DND-41 (cell line): ENCODE measurements around the gene LOXL3.

ENCODE experiments used
- ATAC-seq: fragments of 200-7000 bp; cut with Tn5 transposase; 3 replicates; pipeline ENCODE4 v1.9.1; 2021; ENCODE audit warnings: low read depth; ENCODE audit not compliant: insufficient read depth
- DNase-seq: peaks from one replicate; pipeline ENCODE4 v3.0.0-alpha.2; 2020
- H2AFZ ChIP-seq: 2 replicates; pipeline ENCODE4 v1.6.0; 2012; ENCODE audit warnings: low read depth, low read length
- H3K27ac ChIP-seq: 2 replicates; pipeline ENCODE4 v1.5.1; 2012; ENCODE audit warnings: low read length, inconsistent platforms
- H3K27me3 ChIP-seq: fragments of 200-600 bp; sonication (generic); 2 replicates; pipeline ENCODE4 v1.6.0; 2012; ENCODE audit warnings: low read length, mild to moderate bottlenecking, inconsistent platforms; ENCODE audit not compliant: insufficient read depth, poor library complexity
- H3K36me3 ChIP-seq: 2 replicates; pipeline ENCODE4 v1.5.1; 2012; ENCODE audit warnings: low read length, inconsistent platforms; ENCODE audit not compliant: insufficient read depth
- H3K4me1 ChIP-seq: 2 replicates; pipeline ENCODE4 v1.5.1; 2012; ENCODE audit warnings: mild to moderate bottlenecking, low read length; ENCODE audit not compliant: insufficient read depth
- H3K4me2 ChIP-seq: 2 replicates; pipeline ENCODE4 v1.6.0; 2012; ENCODE audit warnings: mild to moderate bottlenecking, moderate library complexity, low read length, inconsistent platforms; ENCODE audit not compliant: insufficient read depth
- H3K4me3 ChIP-seq, 2 experiments: fragments of 200-600 bp in 1 of 2; shearing (Covaris generic) in 1 of 2; 2 replicates each; pipeline ENCODE4 v1.5.1; 2012 to 2016; ENCODE audit warnings: inconsistent platforms in 2 of 2, low read length in 2 of 2, mild to moderate bottlenecking in 2 of 2, low read depth in 1 of 2, moderate library complexity in 1 of 2
- H3K79me2 ChIP-seq: 2 replicates; pipeline ENCODE4 v1.6.0; 2012; ENCODE audit warnings: low read length, inconsistent platforms; ENCODE audit not compliant: insufficient read depth
- H3K9ac ChIP-seq: 2 replicates; pipeline ENCODE4 v1.6.0; 2012; ENCODE audit warnings: low read depth, mild to moderate bottlenecking, inconsistent platforms, low read length, moderate library complexity
- H3K9me3 ChIP-seq: 2 replicates; pipeline ENCODE4 v1.5.1; 2012; ENCODE audit warnings: low read length, moderate library complexity, mild to moderate bottlenecking, inconsistent platforms; ENCODE audit not compliant: insufficient read depth, severe bottlenecking
- H4K20me1 ChIP-seq: 2 replicates; pipeline ENCODE4 v1.6.0; 2012; ENCODE audit warnings: low read length; ENCODE audit not compliant: insufficient read depth
- EZH2 ChIP-seq: IDR thresholded peaks from 3 replicates; pipeline ENCODE4 v1.6.1; 2012; ENCODE audit warnings: borderline replicate concordance, low read depth, mild to moderate bottlenecking, moderate library complexity, low read length, inconsistent platforms; ENCODE audit not compliant: severe bottlenecking
- TF ChIP-seq, protein P1 (sequence below): IDR thresholded peaks from 2 replicates; pipeline ENCODE4 v1.5.1; 2012; ENCODE audit warnings: borderline replicate concordance, low read length, moderate library complexity, mild to moderate bottlenecking; ENCODE audit not compliant: poor library complexity, severe bottlenecking; ENCODE audit errors: extremely low read depth

LOXL3 gene

DNA sequence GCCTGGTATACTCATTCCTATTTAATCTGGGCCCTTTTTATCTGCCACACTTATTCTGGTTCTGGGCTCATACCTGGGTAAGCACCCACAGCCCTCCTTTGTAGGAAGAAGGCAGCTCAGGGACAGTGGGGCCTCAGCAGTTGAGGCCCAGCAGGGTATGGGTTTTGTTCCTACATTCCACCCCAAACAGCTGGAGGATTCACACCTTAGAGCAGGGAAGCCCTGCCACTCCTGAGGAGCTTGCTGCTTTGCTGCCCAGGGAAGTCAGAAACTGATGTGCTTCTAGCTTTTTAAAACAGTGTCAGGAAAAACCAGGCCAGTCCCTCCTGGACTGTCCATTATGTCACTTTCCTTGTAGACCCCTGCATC lies 53.2 kb downstream of the LOXL3 start:
- H4K20me1 ChIP-seq, result no peaks in the 10 kb centered on the region
- no peak overlapping the region for H3K27ac ChIP-seq
- H3K36me3 ChIP-seq, result peaks cover 5% of the 10 kb centered on the region
- no peak for TF ChIP-seq EZH2
- TF ChIP-seq, protein P1, sequence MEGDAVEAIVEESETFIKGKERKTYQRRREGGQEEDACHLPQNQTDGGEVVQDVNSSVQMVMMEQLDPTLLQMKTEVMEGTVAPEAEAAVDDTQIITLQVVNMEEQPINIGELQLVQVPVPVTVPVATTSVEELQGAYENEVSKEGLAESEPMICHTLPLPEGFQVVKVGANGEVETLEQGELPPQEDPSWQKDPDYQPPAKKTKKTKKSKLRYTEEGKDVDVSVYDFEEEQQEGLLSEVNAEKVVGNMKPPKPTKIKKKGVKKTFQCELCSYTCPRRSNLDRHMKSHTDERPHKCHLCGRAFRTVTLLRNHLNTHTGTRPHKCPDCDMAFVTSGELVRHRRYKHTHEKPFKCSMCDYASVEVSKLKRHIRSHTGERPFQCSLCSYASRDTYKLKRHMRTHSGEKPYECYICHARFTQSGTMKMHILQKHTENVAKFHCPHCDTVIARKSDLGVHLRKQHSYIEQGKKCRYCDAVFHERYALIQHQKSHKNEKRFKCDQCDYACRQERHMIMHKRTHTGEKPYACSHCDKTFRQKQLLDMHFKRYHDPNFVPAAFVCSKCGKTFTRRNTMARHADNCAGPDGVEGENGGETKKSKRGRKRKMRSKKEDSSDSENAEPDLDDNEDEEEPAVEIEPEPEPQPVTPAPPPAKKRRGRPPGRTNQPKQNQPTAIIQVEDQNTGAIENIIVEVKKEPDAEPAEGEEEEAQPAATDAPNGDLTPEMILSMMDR, result no peak
- no peak for DNase-seq
- no peaks in the 10 kb centered on the region for H3K27me3 ChIP-seq
- H2AFZ ChIP-seq, result no peak overlapping the region
- H3K79me2 ChIP-seq, result peaks cover 19% of the 10 kb centered on the region
- no peaks in the 10 kb centered on the region for H3K9me3 ChIP-seq
- H3K4me2 ChIP-seq, result no peak overlapping the region
- H3K9ac ChIP-seq, result no peak overlapping the region
- no peak for ATAC-seq
- H3K4me1 ChIP-seq, result peaks cover 31% of the 10 kb centered on the region
- H3K4me3 ChIP-seq, result no peak overlapping the region

DNA sequence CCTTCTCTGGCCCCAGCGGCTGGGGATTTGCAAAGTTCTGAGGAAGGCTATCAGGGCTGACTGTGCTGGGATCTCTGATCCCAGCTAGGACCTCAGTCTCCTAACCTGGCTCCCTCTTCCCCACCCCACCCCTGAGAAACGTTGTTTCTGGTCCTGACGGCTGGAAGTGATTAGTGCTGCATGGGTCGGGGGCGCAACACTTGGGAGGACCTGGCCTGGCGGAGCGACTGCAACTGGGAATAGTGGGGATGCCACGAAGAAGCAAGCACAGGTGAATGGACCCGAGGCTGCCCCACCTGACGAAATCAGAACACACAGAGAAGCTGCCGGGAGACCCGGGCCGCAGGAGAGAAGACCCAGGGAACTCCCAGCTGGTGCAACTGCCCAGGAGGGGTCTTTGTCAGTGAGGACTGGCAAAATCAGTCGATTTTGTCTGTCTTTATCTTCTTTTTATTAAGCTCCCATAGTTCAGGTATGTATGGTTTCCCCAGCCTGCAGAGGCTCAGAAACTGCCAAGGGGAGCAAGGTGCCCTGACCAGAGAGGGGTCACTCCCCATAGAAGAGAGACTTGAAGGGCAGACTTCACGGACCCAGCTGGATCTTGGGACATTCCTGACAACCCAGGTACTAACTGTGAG lies 53.7 kb downstream of the LOXL3 start:
- Histone ChIP-seq H3K79me2 (peaks cover 17% of the 10 kb centered on the region), H3K4me1 (peaks cover 27% of the 10 kb centered on the region), H4K20me1 (no peaks in the 10 kb centered on the region), H3K36me3 (peaks cover under 1% of the 10 kb centered on the region), H3K4me2 (no peak overlapping the region), H2AFZ (no peak overlapping the region), H3K9ac (no peak overlapping the region), H3K4me3 (no peak overlapping the region), H3K27me3 (no peaks in the 10 kb centered on the region), H3K9me3 (no peaks in the 10 kb centered on the region), H3K27ac (no peak overlapping the region)
- no peak for TF ChIP-seq EZH2
- TF ChIP-seq, protein P1, result no peak
- ATAC-seq, result no peak
- no peak for DNase-seq

DNA sequence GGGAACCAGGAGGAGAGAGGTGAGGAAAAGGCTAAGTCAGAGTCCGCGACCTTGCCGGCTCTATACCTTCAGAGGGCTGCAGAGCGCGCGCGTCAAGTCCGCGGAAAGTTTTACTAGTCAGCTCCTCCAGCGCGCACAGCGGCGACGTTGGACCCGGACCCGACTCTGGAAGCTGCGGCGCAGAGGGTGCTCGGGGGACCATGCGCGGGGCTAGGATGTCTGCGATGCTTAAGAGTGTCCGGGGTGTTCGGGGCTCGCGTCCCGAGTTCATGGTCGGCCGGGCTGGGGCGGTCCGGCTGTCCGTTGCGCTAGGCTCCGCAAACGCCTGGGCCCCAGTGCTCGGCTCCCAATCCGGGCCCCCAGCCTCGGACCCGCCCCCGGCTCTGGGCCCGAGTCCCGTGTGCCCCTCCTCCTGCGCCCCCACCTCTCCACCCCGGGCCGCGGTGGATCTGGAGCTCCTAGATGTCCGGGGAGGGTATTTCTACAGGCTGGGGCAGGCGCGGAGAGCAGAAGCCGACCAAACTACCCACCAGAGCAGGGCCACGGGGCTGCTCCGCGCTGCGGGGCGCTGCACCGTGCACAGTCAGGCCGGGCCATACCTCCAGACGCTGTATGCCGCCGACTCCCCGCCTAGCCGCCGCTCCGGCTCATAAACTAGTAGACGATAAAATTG lies 54.3 kb downstream of the LOXL3 start, which contains the start of gene LBX2:
Gene LBX2, minus strand, starts transcription at position 337 of the 673 bp plus-strand sequence. Its CDS starts 66 bp downstream, at position 271.
- ATAC-seq (no peak), DNase-seq (no peak)
- Histone ChIP-seq H3K4me3 (peak within 1 kb of the TSS in 1 of 2 experiments; percentile 70; a peak in 3 of 4 replicates), H3K9ac (peak within 1 kb of the TSS; percentile 71), H3K27ac (peak within 1 kb of the TSS; percentile 83; the same call in 1 of the 2 replicates), H3K27me3 (no peaks in the 10 kb centered on the region), H3K9me3 (no peaks in the 10 kb centered on the region), H2AFZ (peak within 1 kb of the TSS; percentile 87), H3K79me2 (peaks cover 17% of the 10 kb centered on the region), H3K4me1 (peaks cover 22% of the 10 kb centered on the region), H3K36me3 (peaks cover under 1% of the 10 kb centered on the region), H4K20me1 (no peaks in the 10 kb centered on the region), H3K4me2 (peak within 1 kb of the TSS; percentile 75)
- TF ChIP-seq EZH2, result no peak
- TF ChIP-seq, protein P1, result no peak
